Loucy (cell line): ENCODE measurements around the gene PTGS2.

ENCODE experiments used
- H2AFZ ChIP-seq: fragments of 200-600 bp; sonication (generic); 2 replicates; pipeline ENCODE4 v1.6.0; 2016; ENCODE audit warnings: antibody characterized with exemption, mild to moderate bottlenecking, low read length, moderate library complexity
- H3F3A ChIP-seq: fragments of 200-600 bp; 2 replicates; pipeline ENCODE4 v1.6.0; 2016; ENCODE audit warnings: antibody characterized with exemption, low read depth, mild to moderate bottlenecking
- H3K27me3 ChIP-seq: fragments of 200-600 bp; sonication (generic); 2 replicates; pipeline ENCODE4 v1.6.1; 2014; ENCODE audit warnings: low read length, mild to moderate bottlenecking; ENCODE audit not compliant: insufficient read depth, poor library complexity, severe bottlenecking
- H3K36me3 ChIP-seq: fragments of 200-600 bp; sonication (generic); 2 replicates; pipeline ENCODE4 v1.6.1; 2016; ENCODE audit warnings: low read length; ENCODE audit not compliant: insufficient read depth
- H3K4me1 ChIP-seq: fragments of 200-600 bp; sonication (generic); 2 replicates; pipeline ENCODE4 v1.5.1; 2014; ENCODE audit warnings: low read length, mild to moderate bottlenecking; ENCODE audit not compliant: insufficient read depth, poor library complexity, severe bottlenecking
- H3K4me2 ChIP-seq: fragments of 200-600 bp; sonication (generic); 2 replicates; pipeline ENCODE4 v1.6.0; 2014; ENCODE audit warnings: antibody characterized with exemption, low read length, low read depth, mild to moderate bottlenecking; ENCODE audit not compliant: poor library complexity, severe bottlenecking
- H3K4me3 ChIP-seq: fragments of 200-600 bp; sonication (generic); 2 replicates; pipeline ENCODE4 v1.5.1; 2014; ENCODE audit warnings: low read length, mild to moderate bottlenecking, mixed read lengths; ENCODE audit not compliant: poor library complexity, severe bottlenecking
- H3K79me2 ChIP-seq: fragments of 200-600 bp; sonication (generic); 2 replicates; pipeline ENCODE4 v1.6.1; 2014; ENCODE audit warnings: low read length; ENCODE audit not compliant: insufficient read depth
- H3K9ac ChIP-seq: fragments of 200-600 bp; sonication (generic); 2 replicates; pipeline ENCODE4 v1.6.0; 2014; ENCODE audit warnings: mild to moderate bottlenecking, low read depth, low read length, moderate library complexity; ENCODE audit not compliant: poor library complexity, severe bottlenecking
- H3K9me2 ChIP-seq: fragments of 200-600 bp; sonication (generic); replicated peaks from 2 replicates; pipeline ENCODE4 v1.6.1; 2016; ENCODE audit warnings: low read depth, low read length, mixed read lengths
- H3K9me3 ChIP-seq: fragments of 200-600 bp; sonication (generic); 2 replicates; pipeline ENCODE4 v1.6.1; 2014; ENCODE audit warnings: mild to moderate bottlenecking, antibody characterized with exemption, low read length, low read depth; ENCODE audit not compliant: insufficient read depth
- H4K20me1 ChIP-seq: fragments of 200-600 bp; sonication (generic); 2 replicates; pipeline ENCODE4 v1.6.0; 2014; ENCODE audit warnings: antibody characterized with exemption, low read length, mild to moderate bottlenecking; ENCODE audit not compliant: insufficient read depth, poor library complexity, severe bottlenecking
- EZH2phosphoT487 ChIP-seq: fragments of 200-600 bp; IDR thresholded peaks from 2 replicates; pipeline ENCODE4 v1.6.1; 2018; ENCODE audit warnings: antibody characterized with exemption, mild to moderate bottlenecking, moderate library complexity, borderline replicate concordance
- TF ChIP-seq, protein P1 (sequence below): fragments of 200-600 bp; sonication (generic); conservative IDR thresholded peaks from 2 replicates; pipeline ENCODE4 v1.5.1; 2014; ENCODE audit warnings: mild to moderate bottlenecking, antibody characterized with exemption, low read length

The PTGS2 gene

GRCh38 chr1:186715887-186716809, 35.9 kb upstream of the PTGS2 start:
- H3K9me2 ChIP-seq, result no peaks in the 10 kb centered on the region
- H3K4me2 ChIP-seq, result no peak overlapping the region
- H3K9ac ChIP-seq, result no peak overlapping the region
- TF ChIP-seq, protein P1, sequence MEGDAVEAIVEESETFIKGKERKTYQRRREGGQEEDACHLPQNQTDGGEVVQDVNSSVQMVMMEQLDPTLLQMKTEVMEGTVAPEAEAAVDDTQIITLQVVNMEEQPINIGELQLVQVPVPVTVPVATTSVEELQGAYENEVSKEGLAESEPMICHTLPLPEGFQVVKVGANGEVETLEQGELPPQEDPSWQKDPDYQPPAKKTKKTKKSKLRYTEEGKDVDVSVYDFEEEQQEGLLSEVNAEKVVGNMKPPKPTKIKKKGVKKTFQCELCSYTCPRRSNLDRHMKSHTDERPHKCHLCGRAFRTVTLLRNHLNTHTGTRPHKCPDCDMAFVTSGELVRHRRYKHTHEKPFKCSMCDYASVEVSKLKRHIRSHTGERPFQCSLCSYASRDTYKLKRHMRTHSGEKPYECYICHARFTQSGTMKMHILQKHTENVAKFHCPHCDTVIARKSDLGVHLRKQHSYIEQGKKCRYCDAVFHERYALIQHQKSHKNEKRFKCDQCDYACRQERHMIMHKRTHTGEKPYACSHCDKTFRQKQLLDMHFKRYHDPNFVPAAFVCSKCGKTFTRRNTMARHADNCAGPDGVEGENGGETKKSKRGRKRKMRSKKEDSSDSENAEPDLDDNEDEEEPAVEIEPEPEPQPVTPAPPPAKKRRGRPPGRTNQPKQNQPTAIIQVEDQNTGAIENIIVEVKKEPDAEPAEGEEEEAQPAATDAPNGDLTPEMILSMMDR, result no peak
- TF ChIP-seq EZH2phosphoT487, result no peak
- no peak overlapping the region for H2AFZ ChIP-seq
- no peaks in the 10 kb centered on the region for H3F3A ChIP-seq
- no peaks in the 10 kb centered on the region for H4K20me1 ChIP-seq
- no peaks in the 10 kb centered on the region for H3K36me3 ChIP-seq
- peaks cover 6% of the 10 kb centered on the region for H3K4me1 ChIP-seq
- no peak overlapping the region for H3K4me3 ChIP-seq
- no peaks in the 10 kb centered on the region for H3K27me3 ChIP-seq
- no peaks in the 10 kb centered on the region for H3K79me2 ChIP-seq
- no peaks in the 10 kb centered on the region for H3K9me3 ChIP-seq

GRCh38 chr1:186710696-186711095, 30.5 kb upstream of the PTGS2 start:
- TF ChIP-seq EZH2phosphoT487, result no peak
- TF ChIP-seq, protein P1, result no peak
- Histone ChIP-seq H2AFZ (no peak overlapping the region), H3K4me2 (no peak overlapping the region)

GRCh38 chr1:186708694-186709097, 28.5 kb upstream of the PTGS2 start:
- TF ChIP-seq EZH2phosphoT487, result no peak
- TF ChIP-seq, protein P1, result no peak
- Histone ChIP-seq H3K4me1 (no peaks in the 10 kb centered on the region), H3K9me3 (no peaks in the 10 kb centered on the region), H3K4me3 (no peak overlapping the region), H3K9me2 (no peaks in the 10 kb centered on the region), H4K20me1 (no peaks in the 10 kb centered on the region), H2AFZ (no peak overlapping the region), H3K9ac (no peak overlapping the region), H3K4me2 (no peak overlapping the region), H3K36me3 (no peaks in the 10 kb centered on the region), H3K79me2 (no peaks in the 10 kb centered on the region), H3F3A (no peaks in the 10 kb centered on the region), H3K27me3 (no peaks in the 10 kb centered on the region)

More at GRCh38 chr1:186710696-186711095, 30.5 kb upstream of the PTGS2 start:
- H4K20me1 ChIP-seq, result no peaks in the 10 kb centered on the region
- no peaks in the 10 kb centered on the region for H3K79me2 ChIP-seq
- no peak overlapping the region for H3K4me3 ChIP-seq
- H3K36me3 ChIP-seq, result no peaks in the 10 kb centered on the region
- no peaks in the 10 kb centered on the region for H3F3A ChIP-seq
- no peaks in the 10 kb centered on the region for H3K4me1 ChIP-seq
- no peaks in the 10 kb centered on the region for H3K27me3 ChIP-seq
- H3K9me3 ChIP-seq, result no peaks in the 10 kb centered on the region
- H3K9me2 ChIP-seq, result no peaks in the 10 kb centered on the region
- no peak overlapping the region for H3K9ac ChIP-seq
